Cardiac fibroblast (primary cell): ENCODE measurements around the gene CTIF.
A peak's percentile ranks its signal among the peaks of the same experiment; 100 is the strongest.

ENCODE experiments used
- DNase-seq, 2 donors: peaks; one replicate each; pipeline versions ENCODE4 v3.0.0 to v3.0.0-alpha.2; 2010; ENCODE audit warnings: low read depth in 2 of 2
- H3K4me3 ChIP-seq, 2 donors: replicated peaks in 1 of 2; 1 replicate in 1 of 2; 2 replicates in 1 of 2; pipeline ENCODE4 v1.5.1; 2011; ENCODE audit warnings: low read depth in 2 of 2, low read length in 2 of 2, mild to moderate bottlenecking in 2 of 2, moderate library complexity in 1 of 2
- TF ChIP-seq, protein P1 (sequence below): IDR thresholded peaks from one replicate; pipeline ENCODE4 v1.5.1; 2011; ENCODE audit warnings: low read depth, mild to moderate bottlenecking, low read length, inconsistent platforms

Gene CTIF

DNA sequence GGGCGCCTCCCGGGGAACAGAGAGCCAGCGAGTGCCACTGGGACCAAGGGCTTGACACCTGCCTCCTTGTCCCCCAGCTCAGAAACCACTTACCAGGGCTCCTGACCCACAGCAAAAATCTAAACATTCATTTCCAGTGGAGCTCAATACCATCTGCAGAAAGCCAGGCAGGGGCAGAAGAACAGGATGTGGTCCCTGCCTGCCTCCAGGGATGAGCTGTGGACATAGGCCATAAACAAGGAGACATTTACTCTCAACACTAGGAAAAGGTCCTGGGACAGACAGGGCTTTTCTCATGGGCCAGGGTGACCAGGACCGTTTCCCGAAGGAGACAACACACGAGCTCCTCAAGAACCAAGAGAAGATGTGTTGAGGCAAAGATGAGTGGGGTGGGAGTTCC, 203.0 kb downstream of the CTIF start:
- no peak overlapping the region for H3K4me3 ChIP-seq
- DNase-seq, result no peak
- TF ChIP-seq, protein P1, sequence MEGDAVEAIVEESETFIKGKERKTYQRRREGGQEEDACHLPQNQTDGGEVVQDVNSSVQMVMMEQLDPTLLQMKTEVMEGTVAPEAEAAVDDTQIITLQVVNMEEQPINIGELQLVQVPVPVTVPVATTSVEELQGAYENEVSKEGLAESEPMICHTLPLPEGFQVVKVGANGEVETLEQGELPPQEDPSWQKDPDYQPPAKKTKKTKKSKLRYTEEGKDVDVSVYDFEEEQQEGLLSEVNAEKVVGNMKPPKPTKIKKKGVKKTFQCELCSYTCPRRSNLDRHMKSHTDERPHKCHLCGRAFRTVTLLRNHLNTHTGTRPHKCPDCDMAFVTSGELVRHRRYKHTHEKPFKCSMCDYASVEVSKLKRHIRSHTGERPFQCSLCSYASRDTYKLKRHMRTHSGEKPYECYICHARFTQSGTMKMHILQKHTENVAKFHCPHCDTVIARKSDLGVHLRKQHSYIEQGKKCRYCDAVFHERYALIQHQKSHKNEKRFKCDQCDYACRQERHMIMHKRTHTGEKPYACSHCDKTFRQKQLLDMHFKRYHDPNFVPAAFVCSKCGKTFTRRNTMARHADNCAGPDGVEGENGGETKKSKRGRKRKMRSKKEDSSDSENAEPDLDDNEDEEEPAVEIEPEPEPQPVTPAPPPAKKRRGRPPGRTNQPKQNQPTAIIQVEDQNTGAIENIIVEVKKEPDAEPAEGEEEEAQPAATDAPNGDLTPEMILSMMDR, result no peak

DNA sequence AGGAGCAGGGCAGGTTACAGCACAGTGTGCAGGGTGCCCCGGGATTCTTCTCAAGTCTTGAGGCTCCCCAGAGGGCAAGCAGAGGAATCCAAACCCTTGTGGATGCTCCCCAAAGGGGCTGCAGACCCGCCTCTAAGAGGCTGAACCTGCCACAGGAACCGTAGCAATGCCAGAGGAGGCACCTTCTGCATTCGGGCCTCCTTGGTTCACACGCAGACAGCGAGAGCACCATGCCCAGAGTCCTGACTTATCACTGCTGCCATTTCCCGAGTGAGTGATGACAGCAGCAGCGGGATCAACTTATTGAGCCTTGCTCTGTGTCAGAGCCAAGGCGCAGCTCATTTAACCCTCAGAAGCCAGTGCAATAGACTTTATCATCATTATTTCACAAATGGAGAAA, 203.5 kb downstream of the CTIF start:
- H3K4me3 ChIP-seq, result no peak overlapping the region
- TF ChIP-seq, protein P1, result no peak
- no peak for DNase-seq

DNA sequence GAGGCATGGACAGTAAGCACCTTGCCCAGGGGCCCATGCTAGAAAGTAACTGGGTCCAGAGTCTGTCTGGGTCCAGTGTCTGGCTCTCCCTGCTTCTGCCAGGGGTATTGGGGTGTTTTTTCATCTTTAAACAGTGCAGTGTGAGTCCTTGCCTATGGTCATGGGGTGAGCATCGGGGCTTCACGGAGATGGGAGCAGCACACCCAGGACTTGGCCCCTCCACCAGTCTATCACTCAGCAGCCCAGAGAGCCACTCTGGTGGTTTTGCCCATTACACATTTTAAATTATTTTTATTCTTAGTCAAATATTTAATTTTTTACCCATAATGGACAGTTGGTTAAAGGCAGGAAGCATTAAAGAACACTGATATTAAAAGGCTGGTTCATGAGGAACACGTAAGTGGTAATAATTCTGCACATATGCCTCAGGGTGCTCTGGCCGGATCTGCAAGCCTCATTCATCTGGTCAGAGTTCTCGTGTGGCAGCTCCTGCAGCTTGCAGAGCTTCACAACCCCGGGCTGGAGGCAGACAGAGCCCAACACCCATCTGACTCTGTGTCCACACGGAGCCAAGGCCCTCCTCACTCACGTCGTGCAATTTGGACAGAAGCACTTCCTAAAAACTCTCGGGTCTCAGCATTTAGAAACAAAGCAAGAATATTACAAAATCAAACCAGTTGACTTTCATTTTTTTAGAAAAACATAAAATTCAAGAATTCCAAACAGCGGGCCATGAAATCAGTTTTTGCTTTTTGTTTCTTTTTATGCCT, 204.1 kb downstream of the CTIF start:
- no peak overlapping the region for H3K4me3 ChIP-seq
- TF ChIP-seq, protein P1, result no peak
- peak; percentile 35 to 74 for DNase-seq

DNA sequence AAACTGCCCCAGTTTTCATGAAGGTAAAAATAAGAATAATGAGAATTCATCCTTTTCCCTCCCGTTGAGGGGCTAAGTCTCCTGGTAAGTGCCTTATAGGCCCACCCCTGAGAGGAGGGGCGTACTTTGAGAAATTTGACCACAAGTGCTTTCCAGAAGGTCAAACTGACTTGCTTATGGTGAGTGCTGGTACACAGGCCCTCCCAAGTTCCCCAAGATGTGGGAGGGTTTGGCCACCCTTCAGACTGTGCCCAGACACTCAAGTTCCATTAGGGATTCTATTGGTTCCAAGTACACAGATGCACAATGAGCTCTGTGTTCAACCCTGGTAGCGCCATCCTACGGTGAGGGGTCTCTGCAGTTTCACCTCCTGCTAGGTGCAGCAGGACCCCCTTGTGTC, 205.1 kb downstream of the CTIF start:
- TF ChIP-seq, protein P1, result no peak
- no peak for DNase-seq
- H3K4me3 ChIP-seq, result no peak overlapping the region

DNA sequence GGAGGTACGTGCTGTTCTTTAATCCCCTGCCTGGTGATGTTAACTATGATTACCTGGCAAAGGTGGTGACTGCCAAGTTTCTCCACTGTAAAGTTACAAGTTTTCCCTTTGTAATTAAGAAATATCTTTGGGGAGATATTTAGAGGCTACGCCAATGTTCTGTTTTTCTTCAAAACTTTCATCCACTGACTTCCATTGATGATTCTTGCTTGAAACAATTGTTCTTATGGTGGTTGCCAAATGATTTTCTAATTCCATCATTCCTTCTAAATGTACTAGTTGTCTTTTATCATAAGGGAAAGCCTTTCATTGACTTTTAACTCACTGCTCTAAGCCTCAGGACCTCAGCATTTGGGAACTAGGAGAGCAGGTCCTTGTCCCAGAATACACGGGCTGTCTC, 206.5 kb downstream of the CTIF start:
- TF ChIP-seq, protein P1, result no peak
- no peak for DNase-seq
- no peak overlapping the region for H3K4me3 ChIP-seq

DNA sequence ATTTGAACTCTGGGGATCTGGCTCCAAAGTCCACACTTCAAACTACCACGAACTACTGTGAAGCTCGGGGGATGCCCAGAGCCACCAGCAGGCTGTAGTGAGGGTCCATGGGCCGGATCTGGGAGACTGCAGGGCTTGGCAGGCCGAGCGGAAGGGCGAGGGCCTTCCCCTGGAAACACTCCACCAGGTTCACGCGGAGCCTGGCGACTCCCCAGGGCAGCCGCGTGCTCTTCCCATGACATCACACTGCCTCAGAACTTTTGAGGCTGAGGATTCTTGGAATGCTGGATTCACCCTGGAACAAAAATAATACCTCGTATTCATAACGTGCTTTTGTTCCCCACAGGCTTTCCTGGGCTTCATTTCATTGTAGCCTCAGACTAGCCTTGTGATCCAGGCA, 210.9 kb downstream of the CTIF start:
- TF ChIP-seq, protein P1, result peak; percentile 16
- DNase-seq, result peak; percentile 82 to 90
- no peak overlapping the region for H3K4me3 ChIP-seq
